Activated T-cell treated with anti-CD3 and anti-CD28 coated beads, Interleukin-2, amount 50 U/mL, for 24 hours (primary cell): ENCODE data around the gene TMEM181.
"Not testable (repeated sequence)": the region's sequence is repeated elsewhere in the genome, so short reads cannot be mapped to it uniquely, and the experiment has no call there.

ENCODE experiments used
- DNase-seq: peaks from one replicate; pipeline ENCODE4 v3.0.0-alpha.2; 2020
- H3K27ac Mint-ChIP-seq: 2 replicates; pipeline ENCODE4 v1.8.0; 2020; ENCODE audit warnings: mild to moderate bottlenecking, mixed read lengths
- H3K27me3 Mint-ChIP-seq: 2 replicates; pipeline ENCODE4 v1.8.0; 2020; ENCODE audit warnings: mixed read lengths
- H3K36me3 Mint-ChIP-seq: 2 replicates; pipeline ENCODE4 v1.8.0; 2020; ENCODE audit warnings: low read depth, mixed read lengths
- H3K4me1 Mint-ChIP-seq: 2 replicates; pipeline ENCODE4 v1.8.0; 2020; ENCODE audit warnings: low read depth, mixed read lengths
- H3K4me3 Mint-ChIP-seq: 2 replicates; pipeline ENCODE4 v1.8.0; 2020; ENCODE audit warnings: mild to moderate bottlenecking, moderate library complexity, mixed read lengths
- H3K9me3 Mint-ChIP-seq: 2 replicates; pipeline ENCODE4 v1.8.0; 2020; ENCODE audit warnings: mixed read lengths

Gene TMEM181

DNA sequence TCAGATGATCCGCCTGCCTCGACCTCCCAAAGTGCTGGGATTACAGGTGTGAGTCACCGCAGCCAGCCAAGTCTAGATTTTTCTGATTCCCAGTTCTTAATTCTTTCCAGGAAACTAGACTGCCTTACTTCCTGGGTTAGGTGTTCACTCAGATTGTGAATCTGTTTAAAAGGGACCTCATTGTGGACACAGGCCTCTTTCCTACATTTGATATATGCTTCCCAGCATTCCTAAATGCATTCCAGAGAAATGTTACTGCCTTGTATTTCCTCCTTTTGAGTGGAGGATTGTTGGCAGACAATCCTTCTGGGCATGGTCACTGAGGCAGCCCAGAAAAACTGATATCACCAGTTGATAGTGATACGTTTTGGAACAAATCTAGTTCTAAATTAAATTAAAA is 15.7 kb downstream of the TMEM181 start:
- H3K27ac Mint-ChIP-seq: no peak overlapping the region

DNA sequence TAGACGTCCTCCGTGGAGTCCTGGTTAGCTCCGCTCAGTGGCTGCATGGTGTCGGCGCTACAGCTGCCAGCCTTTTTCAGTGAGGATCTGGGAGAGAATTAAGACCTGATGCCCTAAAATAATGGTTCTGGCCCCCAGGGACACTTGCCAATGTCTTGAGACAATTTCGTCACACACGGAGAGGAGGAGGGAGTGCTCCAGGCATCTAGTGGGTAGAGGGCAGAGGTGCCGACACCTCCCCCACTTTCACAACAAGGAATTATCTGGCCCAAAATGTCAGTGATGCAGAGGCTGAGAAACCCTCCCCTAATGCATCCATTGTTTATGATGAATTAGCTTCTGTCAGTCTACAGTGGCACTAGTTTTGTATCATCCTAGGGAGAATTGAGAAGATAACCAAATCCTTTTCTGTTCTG is 24.4 kb downstream of the TMEM181 start:
- H3K27me3 Mint-ChIP-seq: no peaks in the 10 kb centered on the region
- no peaks in the 10 kb centered on the region for H3K9me3 Mint-ChIP-seq
- H3K36me3 Mint-ChIP-seq: peaks cover 95% of the 10 kb centered on the region
- DNase-seq: no peak
- no peak overlapping the region for H3K4me3 Mint-ChIP-seq
- H3K4me1 Mint-ChIP-seq: peaks cover 2% of the 10 kb centered on the region
- H3K27ac Mint-ChIP-seq: peak overlapping the region; percentile 12

More for the DNA sequence above, 15.7 kb downstream of the TMEM181 start:
- no peak for DNase-seq
- Mint-ChIP-seq H3K4me3 (no peak overlapping the region), H3K9me3 (no peaks in the 10 kb centered on the region), H3K36me3 (peaks cover 88% of the 10 kb centered on the region), H3K27me3 (no peaks in the 10 kb centered on the region), H3K4me1 (peaks cover 51% of the 10 kb centered on the region)

DNA sequence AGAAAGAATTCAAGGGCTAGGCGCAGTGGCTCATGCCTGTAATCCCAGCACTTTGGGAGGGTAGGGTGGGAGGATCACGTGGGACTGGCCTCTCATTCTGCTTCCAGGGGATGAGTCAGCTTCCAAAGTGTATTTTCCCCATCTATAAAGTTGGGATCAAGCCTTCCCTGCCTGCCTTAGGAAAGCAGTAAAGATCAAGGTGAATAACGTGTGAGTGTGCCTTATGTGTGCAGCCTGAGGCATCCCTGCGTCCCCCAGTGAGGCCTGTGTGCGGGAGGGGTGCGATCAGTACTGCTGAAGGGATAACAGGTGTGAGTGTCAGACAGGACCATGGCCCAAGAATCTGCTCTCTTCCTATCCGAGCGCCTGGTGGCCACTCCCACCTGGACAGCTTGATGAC is 26.8 kb downstream of the TMEM181 start:
- Mint-ChIP-seq H3K27ac (no peak overlapping the region), H3K27me3 (no peaks in the 10 kb centered on the region), H3K4me1 (peaks cover 2% of the 10 kb centered on the region), H3K36me3 (peaks cover 98% of the 10 kb centered on the region), H3K4me3 (no peak overlapping the region), H3K9me3 (no peaks in the 10 kb centered on the region)
- no peak for DNase-seq

DNA sequence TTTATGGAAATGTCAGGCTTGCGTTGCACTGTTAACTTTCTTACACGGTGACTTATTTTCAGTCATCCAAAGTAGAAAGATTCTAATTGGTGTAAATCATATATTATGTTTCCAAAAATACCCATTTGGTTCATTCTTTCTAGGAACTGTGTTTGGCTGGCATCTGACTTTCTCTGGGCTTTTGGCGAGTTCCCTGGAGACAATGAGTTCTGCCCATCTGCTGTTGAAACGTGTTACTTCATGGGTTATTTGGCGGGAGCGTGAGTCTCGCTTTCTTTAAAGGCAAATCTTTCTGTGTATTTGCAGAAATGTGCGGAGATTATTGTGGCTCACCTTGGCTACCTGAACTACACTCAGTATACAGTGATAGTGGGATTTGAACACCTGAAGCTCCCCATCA is 29.5 kb downstream of the TMEM181 start:
- Mint-ChIP-seq H3K36me3 (peaks cover 99% of the 10 kb centered on the region), H3K9me3 (no peaks in the 10 kb centered on the region), H3K27ac (no peak overlapping the region), H3K4me3 (no peak overlapping the region), H3K27me3 (no peaks in the 10 kb centered on the region), H3K4me1 (peaks cover 2% of the 10 kb centered on the region)
- DNase-seq: no peak

DNA sequence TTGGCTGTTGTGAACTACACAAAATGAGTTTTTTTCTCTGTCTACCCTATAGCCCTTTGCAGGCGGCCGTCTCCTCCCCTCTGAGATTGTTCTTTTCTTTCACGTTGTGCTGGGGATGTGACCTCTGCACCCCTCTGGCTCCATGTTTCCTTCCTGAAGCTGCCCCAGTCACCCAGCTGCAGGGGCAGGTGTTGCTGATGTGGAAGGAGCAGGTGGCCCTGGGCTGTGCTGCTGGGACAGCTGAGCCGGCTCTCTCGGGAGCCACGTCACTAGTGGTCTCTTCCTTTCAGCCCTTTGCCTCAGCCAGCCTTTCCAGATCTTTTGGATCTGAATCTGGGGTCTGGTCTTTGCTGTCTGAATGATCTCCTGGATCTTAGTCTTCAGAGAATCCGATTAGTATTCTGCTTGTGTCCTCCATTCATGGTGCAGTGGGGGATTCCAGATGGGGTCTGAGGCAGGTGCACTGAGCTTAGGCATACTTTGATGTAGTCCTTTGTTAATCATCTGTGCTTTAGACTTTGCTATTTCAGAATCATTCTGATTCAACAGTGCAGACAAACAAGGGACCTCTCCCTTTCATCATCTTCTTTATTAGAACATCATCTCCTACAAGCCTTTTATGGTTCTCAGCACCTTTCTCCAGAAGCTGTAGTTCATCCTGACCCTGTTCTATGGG is 31.4 kb downstream of the TMEM181 start:
- Mint-ChIP-seq H3K27me3 (no peaks in the 10 kb centered on the region), H3K27ac (peak overlapping the region; percentile 58), H3K4me3 (no peak overlapping the region), H3K4me1 (peaks cover 2% of the 10 kb centered on the region), H3K36me3 (peaks cover 97% of the 10 kb centered on the region), H3K9me3 (no peaks in the 10 kb centered on the region)
- no peak for DNase-seq

DNA sequence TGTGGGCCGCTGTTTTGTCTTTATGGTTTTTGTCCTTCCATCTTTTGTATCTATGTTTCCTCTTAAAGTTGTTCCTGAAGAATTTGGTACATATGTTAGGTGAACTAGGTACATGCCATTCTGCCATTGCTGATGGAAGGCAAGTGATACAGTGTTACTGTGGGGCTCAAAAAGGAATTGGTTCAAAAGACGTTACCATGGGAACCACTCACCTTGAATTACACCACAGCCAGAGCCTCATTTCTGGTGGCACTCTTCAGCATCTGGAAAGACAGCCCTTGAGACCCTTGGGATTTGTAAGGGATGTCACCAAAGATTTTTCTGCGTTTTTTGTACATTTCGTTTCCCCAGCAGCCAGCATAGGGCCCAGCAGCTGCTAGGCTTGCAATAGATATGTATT is 31.9 kb downstream of the TMEM181 start:
- H3K4me3 Mint-ChIP-seq: no peak overlapping the region
- H3K9me3 Mint-ChIP-seq: no peaks in the 10 kb centered on the region
- peaks cover 97% of the 10 kb centered on the region for H3K36me3 Mint-ChIP-seq
- peaks cover 2% of the 10 kb centered on the region for H3K4me1 Mint-ChIP-seq
- peak overlapping the region; percentile 58 for H3K27ac Mint-ChIP-seq
- no peaks in the 10 kb centered on the region for H3K27me3 Mint-ChIP-seq
- no peak for DNase-seq

DNA sequence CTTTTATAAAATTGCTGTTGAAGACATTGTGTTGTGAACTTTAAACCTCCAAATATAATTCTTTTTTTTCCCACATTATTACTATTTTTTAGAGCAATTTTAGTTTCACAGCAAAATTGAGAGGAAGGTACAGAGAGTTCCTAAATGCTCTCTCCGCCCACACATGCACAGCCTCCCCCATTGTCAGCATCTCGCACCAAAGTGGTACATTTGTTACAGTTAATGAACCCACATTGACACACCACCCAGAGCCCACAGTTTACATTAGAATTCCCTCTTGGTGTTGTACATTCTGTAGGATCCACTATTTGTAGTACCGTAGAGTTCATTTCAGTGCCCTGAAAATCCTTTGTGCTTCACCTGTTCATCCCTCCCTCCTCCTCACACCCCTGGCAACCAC is 33.8 kb downstream of the TMEM181 start:
- DNase-seq: no peak
- Mint-ChIP-seq H3K27me3 (no peaks in the 10 kb centered on the region), H3K9me3 (no peaks in the 10 kb centered on the region), H3K36me3 (peaks cover 95% of the 10 kb centered on the region), H3K4me3 (no peak overlapping the region), H3K27ac (no peak overlapping the region), H3K4me1 (peaks cover 2% of the 10 kb centered on the region)

DNA sequence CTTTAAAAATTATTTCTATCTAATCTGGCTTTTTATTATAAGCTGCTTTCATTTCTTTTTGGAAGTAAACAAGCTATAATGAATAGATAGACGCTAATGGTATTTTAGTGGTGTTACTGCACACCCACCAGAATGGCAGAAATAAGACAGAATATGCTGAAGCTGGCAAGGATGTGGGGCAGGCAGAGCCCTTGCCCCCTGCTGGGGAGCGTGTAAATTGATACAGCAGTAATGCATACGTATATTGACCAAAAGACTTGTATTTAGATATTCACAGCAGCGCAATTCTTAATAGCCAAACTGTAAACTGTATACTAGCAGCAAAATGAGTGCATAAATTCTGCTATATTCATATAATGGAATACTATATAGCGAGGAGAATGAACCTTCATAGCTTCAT is 35.3 kb downstream of the TMEM181 start:
- Mint-ChIP-seq H3K9me3 (no peaks in the 10 kb centered on the region), H3K4me3 (no peak overlapping the region), H3K36me3 (peaks cover 94% of the 10 kb centered on the region), H3K4me1 (peaks cover 4% of the 10 kb centered on the region), H3K27me3 (no peaks in the 10 kb centered on the region), H3K27ac (no peak overlapping the region)
- no peak for DNase-seq

DNA sequence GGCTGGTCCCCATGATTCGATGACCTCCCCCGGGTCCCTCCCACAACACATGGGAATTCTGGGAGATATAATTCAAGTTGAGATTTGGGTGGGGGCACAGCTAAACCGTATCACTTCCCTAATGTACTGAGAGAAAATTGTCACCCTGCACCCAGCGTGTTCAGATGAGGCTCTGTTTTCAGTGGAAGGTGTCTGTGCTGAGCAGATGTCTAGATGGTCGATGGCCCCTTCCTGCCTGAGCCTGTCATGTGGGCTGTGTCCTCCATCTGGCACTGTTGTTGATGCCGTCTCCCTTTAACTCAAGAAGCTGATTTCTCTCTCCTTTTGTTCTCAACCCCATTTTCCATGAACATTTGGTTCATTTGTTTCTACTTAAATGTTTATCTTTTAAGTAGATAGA is 37.0 kb downstream of the TMEM181 start:
- no peaks in the 10 kb centered on the region for H3K27me3 Mint-ChIP-seq
- no peak for DNase-seq
- peaks cover 2% of the 10 kb centered on the region for H3K4me1 Mint-ChIP-seq
- H3K4me3 Mint-ChIP-seq: no peak overlapping the region
- H3K36me3 Mint-ChIP-seq: peaks cover 91% of the 10 kb centered on the region
- H3K9me3 Mint-ChIP-seq: no peaks in the 10 kb centered on the region
- peak overlapping the region; percentile 9 for H3K27ac Mint-ChIP-seq

DNA sequence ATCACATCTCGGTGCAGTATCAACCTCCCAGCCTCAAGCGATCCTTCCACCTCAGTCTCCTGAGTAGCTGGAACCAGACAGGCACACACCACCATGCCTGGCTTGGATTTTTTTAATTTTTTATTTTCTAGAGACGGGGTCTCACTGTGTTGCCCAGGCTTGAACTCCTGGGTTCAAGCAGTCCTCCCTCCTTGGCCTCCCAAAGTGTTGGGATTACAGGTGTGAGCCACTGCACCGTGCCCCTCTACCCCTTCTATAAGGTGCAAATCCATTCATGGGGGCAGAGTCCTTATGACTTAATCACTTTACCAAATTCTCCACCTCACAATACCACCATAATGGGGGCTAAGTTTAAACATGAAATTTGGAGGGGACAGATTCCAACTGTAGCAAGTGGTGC is 37.7 kb downstream of the TMEM181 start:
- no peaks in the 10 kb centered on the region for H3K27me3 Mint-ChIP-seq
- DNase-seq: no peak
- no peak overlapping the region for H3K4me3 Mint-ChIP-seq
- H3K9me3 Mint-ChIP-seq: no peaks in the 10 kb centered on the region
- peak overlapping the region; percentile 12 for H3K27ac Mint-ChIP-seq
- H3K36me3 Mint-ChIP-seq: peaks cover 91% of the 10 kb centered on the region
- peaks cover 2% of the 10 kb centered on the region for H3K4me1 Mint-ChIP-seq

DNA sequence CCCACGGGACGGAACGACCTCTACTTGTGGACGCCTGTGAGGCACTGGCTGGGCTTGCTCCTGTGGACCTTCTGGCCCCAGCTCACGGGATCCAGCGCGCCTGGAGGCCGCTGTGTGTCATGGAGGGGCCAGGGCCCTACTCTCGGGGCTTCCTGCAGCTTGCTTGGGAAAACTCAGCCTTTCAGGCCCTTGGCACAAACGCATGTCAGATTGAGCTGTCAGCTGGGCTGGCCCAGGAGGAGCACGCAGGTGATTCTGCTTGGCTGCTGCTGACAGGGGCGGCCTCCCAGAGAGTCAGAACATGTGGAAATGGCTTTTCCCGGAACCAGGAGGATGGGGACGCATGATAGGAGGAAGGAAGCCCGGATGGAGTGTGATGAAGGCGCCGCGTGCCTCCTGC is 39.7 kb downstream of the TMEM181 start:
- Mint-ChIP-seq H3K4me3 (no peak overlapping the region), H3K27me3 (no peaks in the 10 kb centered on the region), H3K36me3 (peaks cover 90% of the 10 kb centered on the region), H3K9me3 (no peaks in the 10 kb centered on the region), H3K27ac (no peak overlapping the region), H3K4me1 (peaks cover 2% of the 10 kb centered on the region)
- no peak for DNase-seq

DNA sequence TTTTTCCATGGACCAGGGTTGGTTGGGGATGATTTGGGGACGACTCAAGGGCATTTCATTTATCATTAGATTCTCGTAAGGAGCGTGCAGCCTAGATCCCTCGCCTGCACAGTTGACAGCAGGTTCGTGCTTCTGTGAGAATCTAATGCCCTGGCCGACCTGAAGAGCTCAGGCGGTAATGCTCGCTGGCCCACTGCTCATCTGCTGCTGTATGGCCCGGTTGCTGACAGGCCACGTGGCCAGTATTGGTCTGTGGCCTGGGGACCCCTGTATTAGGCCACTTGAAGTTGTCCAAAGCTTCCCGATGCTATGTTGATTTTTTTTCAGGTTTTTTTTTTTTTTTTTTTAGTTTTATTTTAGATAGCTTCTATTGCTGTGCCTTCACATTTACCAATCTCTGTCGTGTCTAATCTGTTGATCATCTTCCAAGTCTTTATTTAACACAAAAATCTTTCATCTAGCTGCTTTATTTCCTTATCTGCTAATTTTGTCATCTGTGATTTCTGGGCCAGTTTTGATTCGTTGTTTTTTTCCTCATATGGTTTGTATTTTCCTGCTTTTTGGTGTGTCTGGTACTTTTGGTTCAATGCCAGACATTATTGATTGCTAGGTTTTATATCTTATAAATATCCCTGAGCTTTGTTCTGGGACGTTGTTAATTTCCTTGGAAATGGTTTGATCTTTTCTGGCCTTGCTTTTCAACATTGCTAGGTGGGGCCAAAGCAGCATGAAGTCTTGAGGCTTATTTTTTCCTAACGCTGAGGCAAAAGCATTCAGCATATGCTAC is 43.6 kb downstream of the TMEM181 start:
- Mint-ChIP-seq H3K4me1 (peaks cover 3% of the 10 kb centered on the region), H3K36me3 (peaks cover 91% of the 10 kb centered on the region), H3K27ac (no peak overlapping the region), H3K4me3 (no peak overlapping the region), H3K27me3 (no peaks in the 10 kb centered on the region), H3K9me3 (no peaks in the 10 kb centered on the region)
- DNase-seq: no peak

DNA sequence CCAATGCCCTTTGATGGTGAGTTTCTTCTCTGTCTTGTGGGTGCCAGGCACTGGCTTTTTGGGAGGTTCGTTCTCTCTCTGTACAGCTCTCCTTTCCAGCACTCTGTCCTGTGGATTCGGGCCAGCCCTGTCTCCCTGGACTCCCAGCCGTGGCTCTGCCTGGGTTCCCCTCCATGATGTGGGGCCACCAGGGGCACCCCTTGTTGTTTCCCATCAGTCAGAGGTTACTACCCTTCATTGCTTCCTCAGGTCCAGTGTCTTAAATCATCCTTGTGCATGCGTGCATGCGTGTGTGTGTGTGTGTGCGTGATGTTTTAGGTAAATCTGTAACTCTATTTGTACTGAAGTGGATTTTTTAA is 44.1 kb downstream of the TMEM181 start:
- Mint-ChIP-seq H3K36me3 (peaks cover 93% of the 10 kb centered on the region), H3K4me1 (peaks cover 3% of the 10 kb centered on the region), H3K27ac (peak overlapping the region; percentile 65), H3K9me3 (no peaks in the 10 kb centered on the region), H3K27me3 (no peaks in the 10 kb centered on the region), H3K4me3 (no peak overlapping the region)
- no peak for DNase-seq

DNA sequence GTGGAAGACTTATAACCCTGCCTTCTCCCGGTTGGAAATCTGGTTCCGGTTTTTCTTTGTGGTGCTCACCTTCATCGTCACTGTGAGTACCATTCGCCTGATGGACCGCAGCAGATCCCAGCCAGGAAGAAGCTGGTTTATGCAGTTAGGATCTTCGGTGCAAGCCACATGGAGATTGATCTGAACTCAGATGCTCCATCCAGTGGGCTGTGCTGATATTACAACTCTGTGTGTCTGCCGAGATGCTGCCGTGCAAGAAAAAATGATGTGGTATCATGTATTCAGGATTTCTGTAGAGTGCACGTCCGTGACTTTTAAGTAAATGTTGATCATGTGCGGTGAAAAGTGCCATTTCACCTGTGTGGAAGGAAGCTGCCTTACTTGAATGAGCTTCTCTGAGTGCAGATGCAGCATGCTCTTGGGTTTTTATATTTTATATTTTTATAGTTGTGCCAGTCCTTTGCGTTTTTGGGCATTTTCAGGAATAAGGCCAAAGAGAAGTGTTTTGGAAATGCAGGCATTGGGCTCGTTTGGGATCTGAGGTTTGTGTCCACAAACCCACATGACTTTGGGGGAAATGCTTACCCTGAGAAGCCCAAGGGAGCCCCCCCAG is 45.5 kb downstream of the TMEM181 start:
- Mint-ChIP-seq H3K4me3 (no peak overlapping the region), H3K27ac (peak overlapping the region; percentile 75), H3K9me3 (no peaks in the 10 kb centered on the region), H3K4me1 (peaks cover 1% of the 10 kb centered on the region), H3K27me3 (no peaks in the 10 kb centered on the region), H3K36me3 (peaks cover 95% of the 10 kb centered on the region)
- DNase-seq: peak; percentile 53

DNA sequence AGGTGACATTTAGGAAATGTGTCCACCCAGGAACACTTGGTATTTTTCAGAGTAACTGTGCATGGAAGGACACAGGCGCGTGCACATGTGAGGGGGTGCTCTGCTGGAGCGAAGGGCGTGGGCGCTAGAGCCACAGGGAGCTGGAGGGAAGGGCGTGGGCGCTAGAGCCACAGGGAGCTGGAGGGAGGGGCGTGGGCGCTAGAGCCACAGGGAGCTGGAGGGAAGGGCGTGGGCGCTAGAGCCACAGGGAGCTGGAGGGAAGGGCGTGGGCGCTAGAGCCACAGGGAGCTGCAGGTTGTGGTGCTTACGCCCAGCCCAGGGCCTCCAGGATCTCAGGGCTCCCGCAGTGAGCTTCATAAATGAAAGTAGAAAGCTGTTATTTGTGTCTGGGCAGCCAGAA is 46.1 kb downstream of the TMEM181 start:
- not testable (repeated sequence) for H3K27me3 Mint-ChIP-seq, H3K4me1 Mint-ChIP-seq, H3K9me3 Mint-ChIP-seq, H3K4me3 Mint-ChIP-seq, DNase-seq
- Mint-ChIP-seq H3K27ac (peak overlapping the region; percentile 75), H3K36me3 (peaks cover 95% of the 10 kb centered on the region)
